Breast epithelium (tissue), 4 donors: ENCODE data around the gene B2M. TPM values are rescaled to one million over a fixed set of nuclear protein-coding genes. Genes with fewer than 3 reads are reported as not detected.
"Not testable (repeated sequence)": the region's sequence is repeated elsewhere in the genome, so short reads cannot be mapped to it uniquely, and the experiment has no call there.

Source experiments
- DNase-seq, 2 donors: peaks; one replicate each; pipeline ENCODE4 v3.0.0-alpha.2; 2019; ENCODE audit warnings: low spot score in 2 of 2
- H3K27ac ChIP-seq, 2 donors: fragments of 200-600 bp; sonication (generic) in 1 of 2; one replicate each; pipeline ENCODE4 v1.5.1; 2016 to 2019; ENCODE audit warnings: mild to moderate bottlenecking in 1 of 2
- H3K27me3 ChIP-seq, 2 donors: fragments of 200-600 bp; sonication (generic) in 1 of 2; one replicate each; pipeline versions ENCODE4 v1.5.1 to v1.6.0; 2017 to 2019; ENCODE audit warnings: control low read depth in 1 of 2, mild to moderate bottlenecking in 1 of 2
- H3K36me3 ChIP-seq: fragments of 200-600 bp; one replicate; pipeline ENCODE4 v1.5.1; 2019
- H3K4me1 ChIP-seq, 2 donors: fragments of 200-600 bp; sonication (generic); one replicate each; pipeline ENCODE4 v1.5.1; 2016 to 2019; ENCODE audit warnings: control low read depth in 1 of 2
- H3K4me3 ChIP-seq, 3 donors: fragments of 200-600 bp; sonication (generic); 1 replicate in 2 of 3; 2 replicates in 1 of 3; pipeline ENCODE4 v1.5.1; 2016 to 2019; ENCODE audit warnings: mild to moderate bottlenecking in 3 of 3, moderate library complexity in 2 of 3
- H3K9me3 ChIP-seq, 2 donors: fragments of 200-600 bp; sonication (generic) in 1 of 2; one replicate each; pipeline ENCODE4 v1.5.1; 2016 to 2019; ENCODE audit warnings: control low read depth in 1 of 2
- POLR2A ChIP-seq: fragments of 450-650 bp; IDR thresholded peaks from one replicate; pipeline ENCODE4 v1.6.1; 2016; ENCODE audit warnings: antibody characterized with exemption, mild to moderate bottlenecking, moderate library complexity
- POLR2AphosphoS5 ChIP-seq, 3 donors: sonication (generic); formaldehyde crosslinking; IDR thresholded peaks; one replicate each; pipeline ENCODE4 v1.6.1; 2017; ENCODE audit warnings: antibody characterized with exemption in 3 of 3
- intact Hi-C: fragments of 100-400 bp; cut with DNase I; formaldehyde crosslinking; loops from one replicate; pipeline ENCODE4 v1.15.1; 2023; ENCODE audit warnings: low total_unique reads
- total RNA-seq, 3 donors: library from RNA; depleted of rRNA; stranded (reverse); fragments of >200 nt; gene quantifications; one replicate each; pipeline ENCODE4 v1.1.0, GENCODE V29; 2016
- TF ChIP-seq, protein P1 (sequence below), 3 donors: fragments of 450-650 bp; IDR thresholded peaks; one replicate each; pipeline ENCODE4 v1.5.1; 2016 to 2017; ENCODE audit warnings: antibody characterized with exemption in 3 of 3, mild to moderate bottlenecking in 3 of 3, moderate library complexity in 3 of 3

The B2M gene
- total RNA-seq, 3 donors from 2014 or later = 2,658 to 3,703 (median 3,086) TPM

DNA sequence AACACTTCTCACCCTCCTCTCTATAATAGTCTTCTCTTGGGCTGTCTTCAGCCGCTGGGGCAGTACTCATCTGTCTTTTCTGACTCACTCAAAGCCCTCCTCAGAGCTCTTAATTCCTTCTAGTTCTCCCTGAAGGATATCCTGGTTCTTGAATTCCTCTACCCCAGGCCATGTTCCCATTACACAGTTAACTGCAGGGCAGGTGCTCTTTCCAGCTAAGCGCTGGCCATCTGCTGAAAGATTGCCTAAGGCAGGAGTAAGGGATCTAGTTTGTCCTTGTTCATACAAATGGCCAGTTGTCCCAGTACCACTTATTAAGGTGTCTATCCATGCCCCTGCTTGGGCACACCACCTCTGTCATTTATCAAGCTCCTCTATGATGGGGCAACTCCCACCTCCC is 37.7 kb upstream of the B2M start:
- Histone ChIP-seq H3K9me3 (no peaks in the 10 kb centered on the region), H3K36me3 (no peaks in the 10 kb centered on the region), H3K4me1 (no peaks in the 10 kb centered on the region), H3K27me3 (no peaks in the 10 kb centered on the region), H3K4me3 (no peak overlapping the region), H3K27ac (no peak overlapping the region)
- DNase-seq = no peak
- intact Hi-C loops = no loop called here
- TF ChIP-seq, protein P1, sequence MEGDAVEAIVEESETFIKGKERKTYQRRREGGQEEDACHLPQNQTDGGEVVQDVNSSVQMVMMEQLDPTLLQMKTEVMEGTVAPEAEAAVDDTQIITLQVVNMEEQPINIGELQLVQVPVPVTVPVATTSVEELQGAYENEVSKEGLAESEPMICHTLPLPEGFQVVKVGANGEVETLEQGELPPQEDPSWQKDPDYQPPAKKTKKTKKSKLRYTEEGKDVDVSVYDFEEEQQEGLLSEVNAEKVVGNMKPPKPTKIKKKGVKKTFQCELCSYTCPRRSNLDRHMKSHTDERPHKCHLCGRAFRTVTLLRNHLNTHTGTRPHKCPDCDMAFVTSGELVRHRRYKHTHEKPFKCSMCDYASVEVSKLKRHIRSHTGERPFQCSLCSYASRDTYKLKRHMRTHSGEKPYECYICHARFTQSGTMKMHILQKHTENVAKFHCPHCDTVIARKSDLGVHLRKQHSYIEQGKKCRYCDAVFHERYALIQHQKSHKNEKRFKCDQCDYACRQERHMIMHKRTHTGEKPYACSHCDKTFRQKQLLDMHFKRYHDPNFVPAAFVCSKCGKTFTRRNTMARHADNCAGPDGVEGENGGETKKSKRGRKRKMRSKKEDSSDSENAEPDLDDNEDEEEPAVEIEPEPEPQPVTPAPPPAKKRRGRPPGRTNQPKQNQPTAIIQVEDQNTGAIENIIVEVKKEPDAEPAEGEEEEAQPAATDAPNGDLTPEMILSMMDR (IDR thresholded peaks at IDR 0.05) = no peak
- TF ChIP-seq POLR2A (no peak), POLR2AphosphoS5 (IDR thresholded peaks at IDR 0.05) (no peak)

DNA sequence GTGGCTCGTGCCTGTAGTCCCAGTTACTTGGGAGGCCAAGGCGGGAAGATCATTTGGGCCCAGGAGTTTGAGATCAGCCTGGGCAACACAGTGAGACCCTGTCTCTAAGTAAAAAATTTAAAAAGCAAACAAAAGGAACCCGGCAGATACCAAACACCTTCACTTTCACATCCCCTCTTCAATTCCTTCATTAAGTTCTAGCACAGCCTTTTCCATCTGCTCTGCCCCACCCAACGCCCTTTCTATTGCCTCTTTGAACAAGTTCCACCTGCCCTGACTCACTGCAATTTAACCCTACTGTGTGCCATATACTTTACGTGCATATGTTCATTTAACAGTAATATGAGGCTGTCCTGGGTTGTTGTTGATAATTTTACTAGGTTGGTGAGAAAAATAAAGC is 35.4 kb upstream of the B2M start:
- no peak for DNase-seq
- no peak overlapping the region for H3K4me3 ChIP-seq
- no peaks in the 10 kb centered on the region for H3K4me1 ChIP-seq
- no peaks in the 10 kb centered on the region for H3K9me3 ChIP-seq
- H3K27ac ChIP-seq = no peak overlapping the region
- intact Hi-C loops = no loop called here
- no peaks in the 10 kb centered on the region for H3K36me3 ChIP-seq
- TF ChIP-seq POLR2AphosphoS5 (IDR thresholded peaks at IDR 0.05) = no peak
- no peak for TF ChIP-seq POLR2A
- TF ChIP-seq, protein P1 (IDR thresholded peaks at IDR 0.05) = no peak
- H3K27me3 ChIP-seq = no peaks in the 10 kb centered on the region

DNA sequence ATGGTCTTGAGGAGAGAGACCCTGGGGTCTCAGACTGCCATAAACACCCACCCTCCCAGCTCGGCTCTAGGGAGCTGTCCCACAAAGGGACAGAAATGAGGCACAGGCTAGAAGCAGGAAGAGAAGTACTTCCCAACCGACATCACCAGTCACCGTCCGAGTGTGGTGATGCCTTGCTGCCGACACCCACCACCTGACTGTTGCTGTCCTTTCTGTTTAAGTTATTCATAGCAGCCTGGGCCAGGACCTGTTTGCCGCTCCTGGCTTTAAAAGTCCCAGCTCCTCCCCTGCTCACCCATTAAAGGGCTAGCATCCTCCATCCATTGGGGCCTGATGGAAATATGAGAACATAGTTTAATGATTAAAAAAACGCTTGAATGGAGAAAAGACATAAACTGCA is 34.6 kb upstream of the B2M start:
- H3K4me3 ChIP-seq = no peak overlapping the region
- H3K27ac ChIP-seq = no peak overlapping the region
- intact Hi-C loops = no loop called here

DNA sequence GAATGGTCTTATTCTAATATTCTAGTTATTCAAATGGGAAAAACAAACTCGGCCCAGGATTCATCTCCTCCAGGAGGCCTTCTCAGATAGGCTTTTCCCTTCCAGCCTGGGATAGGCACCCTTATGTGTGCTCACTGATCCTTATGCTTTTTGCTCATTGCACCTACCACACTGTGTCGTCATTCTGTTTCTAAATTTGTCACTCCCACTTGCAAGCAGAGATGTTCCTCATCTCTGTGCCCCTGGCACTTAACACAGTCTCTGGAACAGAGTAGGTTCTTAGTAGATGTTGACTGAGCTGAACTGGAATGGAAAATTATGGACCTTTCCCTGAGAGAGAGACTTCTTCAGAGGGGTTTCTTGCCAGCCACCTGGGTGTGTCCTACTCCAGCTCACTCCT is 29.1 kb upstream of the B2M start:
- H3K9me3 ChIP-seq = no peaks in the 10 kb centered on the region
- no peak overlapping the region for H3K27ac ChIP-seq
- TF ChIP-seq POLR2AphosphoS5 (IDR thresholded peaks at IDR 0.05) (no peak), POLR2A (no peak)
- TF ChIP-seq, protein P1 (IDR thresholded peaks at IDR 0.05) = no peak
- no peaks in the 10 kb centered on the region for H3K36me3 ChIP-seq
- intact Hi-C loops = no loop called here
- H3K27me3 ChIP-seq = no peaks in the 10 kb centered on the region
- no peak for DNase-seq
- H3K4me3 ChIP-seq = no peak overlapping the region
- H3K4me1 ChIP-seq = peaks cover 0 to 3% of the 10 kb centered on the region in 2 donors

More for the DNA sequence above, 34.6 kb upstream of the B2M start:
- Histone ChIP-seq H3K36me3 (no peaks in the 10 kb centered on the region), H3K4me1 (no peaks in the 10 kb centered on the region), H3K27me3 (no peaks in the 10 kb centered on the region), H3K9me3 (no peaks in the 10 kb centered on the region)
- TF ChIP-seq POLR2AphosphoS5 (IDR thresholded peaks at IDR 0.05) = no peak
- TF ChIP-seq POLR2A = no peak
- TF ChIP-seq, protein P1 (IDR thresholded peaks at IDR 0.05) = no peak
- no peak for DNase-seq

DNA sequence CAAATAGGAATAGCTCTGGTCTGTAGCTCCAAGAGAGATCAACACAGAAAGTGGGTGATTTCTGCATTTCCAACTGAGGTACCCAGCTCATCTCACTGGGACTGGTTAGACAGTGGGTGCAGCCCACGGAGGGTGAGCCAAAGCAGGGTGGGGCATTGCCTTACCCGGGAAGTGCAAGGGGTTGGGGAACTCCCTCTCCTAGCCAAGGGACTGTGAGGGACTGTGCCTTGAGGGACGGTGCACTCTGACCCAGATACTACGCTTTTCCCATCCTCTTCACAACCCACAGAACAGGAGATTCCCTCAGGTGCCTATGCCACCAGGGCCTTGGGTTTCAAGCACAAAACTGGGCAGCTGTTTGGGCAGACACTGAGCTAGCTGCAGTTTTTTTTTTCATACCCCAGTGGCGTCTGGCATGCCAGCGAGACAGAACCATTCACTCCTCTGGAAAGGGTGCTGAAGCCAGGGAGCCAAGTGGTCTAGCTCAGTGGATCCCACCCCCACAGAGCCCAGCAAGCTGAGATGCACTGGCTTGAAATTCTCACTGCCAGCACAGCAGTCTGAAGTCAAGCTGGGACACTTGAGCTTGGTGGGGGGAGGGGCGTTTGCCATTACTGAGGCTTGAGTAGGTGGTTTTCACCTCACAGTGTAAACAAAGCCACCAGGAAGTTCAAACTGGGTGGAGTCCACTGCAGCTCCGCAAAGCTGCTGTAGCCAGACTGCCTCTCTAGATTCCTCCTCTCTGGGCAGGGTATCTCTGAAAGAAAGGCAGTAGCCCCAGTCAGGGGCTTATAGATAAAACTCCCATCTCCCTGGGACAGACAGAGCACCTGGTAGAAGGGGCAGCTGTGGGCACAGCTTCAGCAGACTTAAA is 28.3 kb upstream of the B2M start:
- DNase-seq = peak; percentile 68 to 80
- peak overlapping the region in 1 of 3 donors; percentile 19 for H3K4me3 ChIP-seq
- H3K4me1 ChIP-seq, H3K9me3 ChIP-seq, H3K27me3 ChIP-seq, H3K36me3 ChIP-seq, intact Hi-C loops: not testable (repeated sequence)
- H3K27ac ChIP-seq = peak overlapping the region; percentile 20 to 60

DNA sequence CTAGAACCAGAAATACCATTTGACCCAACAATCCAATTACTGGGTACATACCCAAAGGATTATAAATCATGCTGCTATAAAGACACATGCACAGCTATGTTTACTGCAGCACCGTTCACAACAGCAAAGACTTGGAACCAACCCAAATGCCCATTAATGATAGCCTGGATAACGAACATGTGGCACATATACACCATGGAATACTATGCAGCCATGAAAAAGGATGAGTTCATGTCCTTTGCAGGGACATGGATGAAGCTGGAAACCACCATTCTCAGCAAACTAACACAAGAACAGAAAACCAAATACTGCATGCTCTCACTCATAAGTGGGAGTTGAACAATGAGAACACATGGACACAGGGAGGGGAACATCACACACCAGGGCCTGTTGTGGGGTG is 22.0 kb upstream of the B2M start:
- DNase-seq, H3K27me3 ChIP-seq, H3K27ac ChIP-seq, intact Hi-C loops, H3K36me3 ChIP-seq, H3K4me3 ChIP-seq, H3K4me1 ChIP-seq, H3K9me3 ChIP-seq: not testable (repeated sequence)

DNA sequence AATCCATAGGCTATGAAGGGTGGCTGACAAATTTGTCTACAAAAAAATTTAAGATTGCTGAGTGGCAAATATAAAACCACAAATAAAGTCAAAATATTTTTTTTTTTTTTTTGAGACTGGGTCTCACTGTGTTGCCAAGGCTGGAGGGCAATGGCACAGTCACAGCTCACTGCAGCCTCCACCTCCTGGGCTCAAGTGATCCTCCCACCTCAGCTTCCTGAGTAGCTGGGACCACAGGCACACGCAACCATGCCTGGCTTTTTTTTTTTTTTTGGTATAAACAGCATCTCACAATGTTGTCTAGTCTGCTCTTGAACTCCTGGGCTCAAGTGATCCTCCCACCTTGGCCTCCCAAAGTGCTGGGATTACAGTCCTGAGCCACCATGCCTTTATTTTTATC is 21.1 kb upstream of the B2M start:
- H3K36me3 ChIP-seq, intact Hi-C loops: not testable (repeated sequence)

More for the DNA sequence above, 21.1 kb upstream of the B2M start:
- H3K4me1 ChIP-seq, H3K9me3 ChIP-seq, H3K27ac ChIP-seq, H3K4me3 ChIP-seq, DNase-seq, H3K27me3 ChIP-seq: not testable (repeated sequence)
